Esophagus muscularis mucosa (tissue), 4 donors: ENCODE measurements around the gene MARCHF4. TPM values are rescaled to one million over a fixed set of nuclear protein-coding genes. Genes with fewer than 3 reads are reported as not detected.
A peak's percentile ranks its signal among the peaks of the same experiment; 100 is the strongest.

Source experiments
- DNase-seq: peaks from one replicate; pipeline ENCODE4 v3.0.0-alpha.2; 2017; ENCODE audit errors: extremely low spot score
- H3K27ac ChIP-seq, 4 donors: fragments of 200-600 bp; sonication (generic); replicated peaks in 1 of 4; 1 replicate in 3 of 4; 2 replicates in 1 of 4; pipeline ENCODE4 v1.5.1; 2016 to 2019; ENCODE audit warnings: mild to moderate bottlenecking in 1 of 4
- H3K27me3 ChIP-seq, 4 donors: fragments of 200-600 bp; sonication (generic); one replicate each; pipeline versions ENCODE4 v1.5.1 to v1.6.0; 2016 to 2019
- H3K36me3 ChIP-seq, 4 donors: fragments of 200-600 bp; sonication (generic); one replicate each; pipeline ENCODE4 v1.5.1; 2016 to 2019
- H3K4me1 ChIP-seq, 4 donors: fragments of 200-600 bp; sonication (generic); one replicate each; pipeline ENCODE4 v1.5.1; 2016 to 2019
- H3K4me3 ChIP-seq, 4 donors: fragments of 200-600 bp; sonication (generic); 1 replicate in 2 of 4; 2 replicates in 2 of 4; pipeline ENCODE4 v1.5.1; 2016 to 2019; ENCODE audit warnings: mild to moderate bottlenecking in 4 of 4, moderate library complexity in 1 of 4
- H3K9me3 ChIP-seq, 4 donors: fragments of 200-600 bp; sonication (generic); 1 replicate in 3 of 4; 2 replicates in 1 of 4; pipeline ENCODE4 v1.5.1; 2016 to 2019
- CTCF ChIP-seq, 3 experiments: fragments of 200-600 bp in 2 of 3; fragments of 450-650 bp in 1 of 3; sonication (generic) in 2 of 3; IDR thresholded peaks; one replicate each; pipeline ENCODE4 v1.5.1; 2017 to 2019; ENCODE audit warnings: antibody characterized with exemption in 3 of 3, mild to moderate bottlenecking in 2 of 3, moderate library complexity in 1 of 3
- EP300 ChIP-seq: sonication (generic); formaldehyde crosslinking; IDR thresholded peaks from one replicate; pipeline ENCODE4 v1.6.1; 2017; ENCODE audit warnings: antibody characterized with exemption
- POLR2A ChIP-seq: fragments of 450-650 bp; IDR thresholded peaks from one replicate; pipeline ENCODE4 v1.6.1; 2017; ENCODE audit warnings: antibody characterized with exemption, moderate library complexity, mild to moderate bottlenecking, low read depth
- POLR2AphosphoS5 ChIP-seq, 2 donors: sonication (generic); formaldehyde crosslinking; IDR thresholded peaks; one replicate each; pipeline ENCODE4 v1.6.1; 2017; ENCODE audit warnings: antibody characterized with exemption in 2 of 2
- WGBS: methylation state at CpG from one replicate; pipeline ENCODE4 v1.1.5; 2018; 5-methylcytosine and 5-hydroxymethylcytosine counted together
- intact Hi-C: fragments of 100-400 bp; cut with DNase I; formaldehyde crosslinking; loops from one replicate; pipeline ENCODE4 v1.15.1; 2023
- total RNA-seq, 4 donors: library from RNA; depleted of rRNA; stranded (reverse); fragments of >200 nt; gene quantifications; one replicate each; pipeline versions ENCODE4 v1.1.0 to v1.2.1, GENCODE V29; 2016

The MARCHF4 gene
- total RNA-seq, 4 donors from 2014 or later, result not detected

- no peak overlapping the region for H3K27ac ChIP-seq
- H3K4me3 ChIP-seq, result no peak overlapping the region
- H3K27me3 ChIP-seq, result no peaks in the 10 kb centered on the region
- DNase-seq, result peak; percentile 60
- no peaks in the 10 kb centered on the region for H3K36me3 ChIP-seq
- intact Hi-C loops, result no loop called here
- H3K4me1 ChIP-seq, result no peaks in the 10 kb centered on the region
- H3K9me3 ChIP-seq, result no peaks in the 10 kb centered on the region
- TF ChIP-seq POLR2AphosphoS5 (IDR thresholded peaks at IDR 0.05), result no peak
- TF ChIP-seq EP300, result no peak
- TF ChIP-seq CTCF (IDR thresholded peaks at IDR 0.05), result no peak
- TF ChIP-seq POLR2A, result no peak
- WGBS, result 92% methylated on average over 5 of the region's 5 CpGs
These were observed 20.9 kb downstream of the MARCHF4 start for GRCh38 chr2:216351172-216351925.

DNA sequence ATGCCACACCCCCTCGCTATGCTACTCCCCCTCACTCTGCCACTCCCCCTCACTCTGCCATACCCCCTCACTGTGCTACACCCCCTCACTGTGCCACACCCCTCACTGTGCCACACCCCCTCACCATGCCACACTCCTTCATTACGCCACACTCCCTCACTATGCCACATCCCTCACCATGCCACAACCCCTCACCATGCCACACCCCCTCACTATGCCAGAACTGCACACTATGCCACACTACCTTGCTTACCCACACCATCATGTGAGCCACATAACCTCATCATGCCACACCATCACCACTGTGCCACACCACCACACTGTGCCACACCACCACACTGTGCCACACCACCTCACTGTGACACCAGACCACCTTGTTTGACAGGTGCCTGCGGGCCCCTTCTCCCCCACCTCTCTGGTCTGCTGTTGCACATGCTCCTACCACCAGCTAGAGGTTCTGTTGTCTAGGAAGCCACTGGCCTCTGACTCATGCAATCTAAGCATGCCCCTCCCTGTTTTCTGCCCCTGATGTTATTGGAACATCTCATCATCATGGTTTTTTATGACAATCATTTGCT, 22.0 kb downstream of the MARCHF4 start:
- Histone ChIP-seq H3K27me3 (no peaks in the 10 kb centered on the region), H3K36me3 (no peaks in the 10 kb centered on the region), H3K4me1 (no peaks in the 10 kb centered on the region), H3K4me3 (no peak overlapping the region), H3K27ac (no peak overlapping the region), H3K9me3 (no peaks in the 10 kb centered on the region)
- whole genome bisulfite sequencing, result 92% methylated on average over 3 of the region's 3 CpGs
- peak; percentile 66 for DNase-seq
- intact Hi-C loops, result no loop called here
- TF ChIP-seq POLR2AphosphoS5 (IDR thresholded peaks at IDR 0.05), result no peak
- TF ChIP-seq POLR2A, result no peak
- no peak for TF ChIP-seq CTCF (IDR thresholded peaks at IDR 0.05)
- no peak for TF ChIP-seq EP300

- WGBS, result 79% methylated on average over 3 of the region's 3 CpGs
- intact Hi-C loops, result no loop called here
These were observed 22.9 kb downstream of the MARCHF4 start for GRCh38 chr2:216349366-216349765.

DNA sequence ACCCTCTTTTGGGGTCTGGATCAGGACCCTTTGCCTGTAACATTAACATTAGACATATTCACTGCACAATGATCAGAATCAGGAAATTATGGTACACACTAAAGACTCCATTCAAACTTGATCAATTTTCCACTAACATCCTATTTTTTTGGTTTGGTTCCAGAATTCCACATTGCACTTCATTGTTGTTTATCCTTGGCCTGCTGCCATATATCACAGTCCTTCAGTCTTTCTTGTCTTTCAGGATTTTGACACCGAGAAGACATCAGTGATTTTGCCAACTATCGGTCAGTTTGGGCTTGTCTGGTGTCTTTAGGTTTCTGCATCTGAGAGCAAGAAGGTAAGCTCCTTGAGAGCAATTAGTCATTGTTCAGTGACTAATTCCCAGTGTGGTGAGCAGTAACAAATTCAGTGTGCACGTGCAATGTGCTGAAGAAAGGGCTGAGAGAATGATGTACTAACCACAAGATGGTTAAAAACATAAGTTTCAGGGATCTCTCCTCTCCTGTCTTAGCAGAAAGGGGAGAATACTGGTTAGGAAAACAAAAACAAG, 23.5 kb downstream of the MARCHF4 start:
- TF ChIP-seq POLR2AphosphoS5 (IDR thresholded peaks at IDR 0.05), result no peak
- TF ChIP-seq CTCF (IDR thresholded peaks at IDR 0.05), result no peak
- no peak for TF ChIP-seq EP300
- no peak for TF ChIP-seq POLR2A
- whole genome bisulfite sequencing, result 30% methylated on average over 3 of the region's 3 CpGs

More at GRCh38 chr2:216349366-216349765, 22.9 kb downstream of the MARCHF4 start:
- Histone ChIP-seq H3K4me1 (no peaks in the 10 kb centered on the region), H3K9me3 (no peaks in the 10 kb centered on the region), H3K36me3 (no peaks in the 10 kb centered on the region), H3K27me3 (no peaks in the 10 kb centered on the region), H3K4me3 (no peak overlapping the region), H3K27ac (no peak overlapping the region)
- TF ChIP-seq CTCF (IDR thresholded peaks at IDR 0.05), result no peak
- TF ChIP-seq EP300, result no peak
- TF ChIP-seq POLR2AphosphoS5 (IDR thresholded peaks at IDR 0.05), result no peak
- no peak for TF ChIP-seq POLR2A
- peak; percentile 77 for DNase-seq

More for the DNA sequence above, 23.5 kb downstream of the MARCHF4 start:
- Histone ChIP-seq H3K4me3 (no peak overlapping the region), H3K27ac (no peak overlapping the region), H3K36me3 (no peaks in the 10 kb centered on the region), H3K27me3 (no peaks in the 10 kb centered on the region), H3K4me1 (no peaks in the 10 kb centered on the region), H3K9me3 (no peaks in the 10 kb centered on the region)
- DNase-seq, result no peak
- intact Hi-C loops, result no loop called here
